Natural killer cell (primary cell): ENCODE measurements around the gene MOSPD3. TPM values are rescaled to one million over a fixed set of nuclear protein-coding genes. Genes with fewer than 3 reads are reported as not detected.

ENCODE experiments used
- ATAC-seq, 3 donors: fragments of 150-1000 bp in 2 of 3; fragments of 200-7000 bp in 1 of 3; cut with Tn5 transposase; 1 replicate in 1 of 3; 2 replicates in 2 of 3; pipeline ENCODE4 v1.10.0; 2021; ENCODE audit warnings: mild to moderate bottlenecking in 2 of 3, moderate library complexity in 2 of 3
- DNase-seq, 2 donors: peaks; one replicate each; pipeline versions ENCODE4 v3.0.0 to v3.0.0-alpha.2; 2013 to 2021; ENCODE audit warnings: mixed read lengths in 1 of 2
- H3K27ac ChIP-seq: one replicate; pipeline ENCODE4 v1.5.1; 2013; ENCODE audit warnings: mild to moderate bottlenecking, low read length
- H3K27me3 ChIP-seq: one replicate; pipeline ENCODE4 v1.6.1; 2013; ENCODE audit warnings: low read length; ENCODE audit not compliant: control insufficient read depth, insufficient read depth
- H3K36me3 ChIP-seq: one replicate; pipeline ENCODE4 v1.6.1; 2013; ENCODE audit warnings: low read length; ENCODE audit not compliant: control insufficient read depth, insufficient read depth
- H3K4me1 ChIP-seq: one replicate; pipeline ENCODE4 v1.6.1; 2013; ENCODE audit warnings: low read length; ENCODE audit not compliant: control insufficient read depth, insufficient read depth
- H3K4me3 ChIP-seq: one replicate; pipeline ENCODE4 v1.5.1; 2013; ENCODE audit warnings: low read length
- H3K9me3 ChIP-seq: one replicate; pipeline ENCODE4 v1.6.1; 2013; ENCODE audit warnings: low read length; ENCODE audit not compliant: control insufficient read depth, insufficient read depth
- H3K27ac Mint-ChIP-seq, 2 donors: one replicate each; pipeline ENCODE4 v1.8.0; 2022; ENCODE audit warnings: mild to moderate bottlenecking in 2 of 2, mixed read lengths in 2 of 2, moderate library complexity in 1 of 2
- H3K27me3 Mint-ChIP-seq, 2 donors: one replicate each; pipeline ENCODE4 v1.8.0; 2022; ENCODE audit warnings: low read depth in 2 of 2, mixed read lengths in 2 of 2
- H3K36me3 Mint-ChIP-seq: one replicate; pipeline ENCODE4 v1.8.0; 2022; ENCODE audit warnings: mixed read lengths
- H3K4me1 Mint-ChIP-seq, 2 donors: one replicate each; pipeline ENCODE4 v1.8.0; 2022; ENCODE audit warnings: mixed read lengths in 2 of 2
- H3K4me3 Mint-ChIP-seq: one replicate; pipeline ENCODE4 v1.8.0; 2022; ENCODE audit warnings: mild to moderate bottlenecking, moderate library complexity, mixed read lengths
- H3K9me3 Mint-ChIP-seq, 2 donors: one replicate each; pipeline ENCODE4 v1.8.0; 2022; ENCODE audit warnings: mixed read lengths in 2 of 2
- WGBS: methylation state at CpG from one replicate; pipeline ENCODE4 v1.1.7; 2013; ENCODE audit warnings: missing lambda C conversion rate; ENCODE audit not compliant: insufficient coverage; 5-methylcytosine and 5-hydroxymethylcytosine counted together
- intact Hi-C: fragments of 100-400 bp; cut with micrococcal nuclease; formaldehyde crosslinking; loops from one replicate; pipeline ENCODE4 v1.14.2; 2022
- total RNA-seq, 4 donors: library from RNA; stranded (reverse); fragments of 120-200 nt in 1 of 4; gene quantifications; one replicate each; pipeline versions ENCODE4 v1.2.3 to v1.2.4, GENCODE V29; 2013 to 2022
- TF ChIP-seq, protein P1 (sequence below): fragments of 200-600 bp; IDR thresholded peaks from one replicate; pipeline ENCODE4 v1.8.0; 2022; ENCODE audit warnings: antibody characterized with exemption

MOSPD3 gene
- total RNA-seq, 3 donors from 2014 or later (not counting 1 experiment from before 2014, with no cell fraction given), result 14.5 to 15.9 (median 15.5) TPM

DNA sequence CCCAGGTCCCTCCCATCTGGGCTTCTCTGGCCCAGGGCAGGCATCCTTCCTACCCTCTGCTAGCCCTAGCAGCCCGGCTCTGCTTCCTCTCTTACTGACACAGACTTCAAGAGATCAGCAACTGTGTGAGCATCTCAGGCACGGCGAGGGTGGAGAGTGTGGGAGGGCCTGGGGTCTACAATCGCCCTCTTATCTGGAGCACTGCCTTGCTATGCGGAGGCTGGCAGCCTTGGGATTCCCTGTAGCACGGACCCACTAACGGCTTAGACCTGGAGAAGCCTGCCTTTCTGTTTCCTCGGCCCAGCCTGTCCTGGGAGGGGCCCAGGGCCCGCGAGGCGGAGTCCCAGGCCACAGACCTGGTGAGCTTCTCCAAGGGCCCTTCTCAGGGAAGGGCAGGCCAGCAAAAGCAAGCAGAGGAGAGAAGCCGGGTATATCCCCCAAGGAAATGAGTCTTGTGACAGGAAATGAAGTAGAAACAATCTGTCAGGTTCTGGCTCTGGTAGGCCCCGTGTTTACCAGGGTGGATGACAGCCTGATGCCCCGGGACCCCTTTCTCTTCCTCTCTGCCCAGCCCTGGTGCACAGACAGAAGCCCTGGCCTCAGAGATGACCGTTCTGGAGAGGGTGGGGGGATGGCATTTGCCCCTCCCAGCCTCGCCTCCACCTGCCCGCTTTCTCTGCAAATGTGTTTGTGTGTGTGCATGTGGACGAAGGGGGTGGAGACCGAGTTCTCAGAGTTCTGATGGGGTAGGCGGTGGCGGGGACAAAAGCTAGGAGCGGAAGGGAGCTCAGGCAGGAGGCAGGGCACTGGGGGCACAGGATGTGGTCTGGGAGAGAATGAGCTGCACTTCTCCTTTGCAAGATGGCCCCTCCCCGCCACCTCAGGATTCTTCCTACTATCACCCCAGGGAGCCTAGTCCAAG, 28.9 kb upstream of the MOSPD3 start:
- DNase-seq, result peak; percentile 41 to 81
- H3K27ac Mint-ChIP-seq, result peak overlapping the region; percentile 89 to 92

DNA sequence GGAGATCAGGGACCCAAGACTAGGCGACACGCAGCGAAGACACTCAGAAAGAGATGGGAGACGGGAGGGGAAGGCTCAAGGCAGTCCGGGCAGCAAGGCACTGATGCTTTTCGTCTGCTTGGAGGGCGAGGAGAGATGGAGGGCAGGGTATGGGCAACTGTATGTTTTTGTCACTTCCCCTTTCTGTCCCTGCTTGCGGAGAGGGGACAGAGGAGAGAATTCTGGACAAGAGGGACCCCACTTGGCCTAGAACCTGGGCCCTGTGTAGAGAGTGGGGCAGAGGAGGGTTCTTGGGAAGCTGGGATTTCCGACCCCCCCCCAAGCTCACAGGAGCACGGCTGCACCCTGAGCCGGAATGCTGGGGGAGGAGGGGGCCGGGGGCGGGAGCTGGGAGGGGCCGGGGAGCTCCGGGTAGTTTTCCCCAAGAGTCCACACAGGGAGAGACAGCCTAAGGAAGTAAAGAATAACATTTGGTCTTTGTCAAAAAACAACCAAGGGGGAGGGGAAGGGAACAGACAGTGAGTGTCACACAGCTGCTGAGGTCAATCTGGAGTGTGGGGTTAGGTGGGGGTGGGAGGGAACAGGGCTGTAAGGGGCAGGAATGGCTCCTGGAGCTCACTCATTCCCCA, 28.2 kb upstream of the MOSPD3 start:
- intact Hi-C loops, result no loop called here
- Histone ChIP-seq H3K4me3 (peak overlapping the region; percentile 97), H3K4me1 (peaks cover 48% of the 10 kb centered on the region), H3K27ac (peak overlapping the region; percentile 92), H3K36me3 (peaks cover 32% of the 10 kb centered on the region), H3K27me3 (no peaks in the 10 kb centered on the region), H3K9me3 (no peaks in the 10 kb centered on the region)
- Mint-ChIP-seq H3K4me1 (peaks cover 19 to 34% of the 10 kb centered on the region in 2 donors), H3K36me3 (no peaks in the 10 kb centered on the region), H3K4me3 (peak overlapping the region; percentile 97), H3K27ac (peak overlapping the region; percentile 89 to 92), H3K9me3 (no peaks in the 10 kb centered on the region), H3K27me3 (peaks cover 0 to 1% of the 10 kb centered on the region in 2 donors)
- ATAC-seq, result no peak
- TF ChIP-seq, protein P1, sequence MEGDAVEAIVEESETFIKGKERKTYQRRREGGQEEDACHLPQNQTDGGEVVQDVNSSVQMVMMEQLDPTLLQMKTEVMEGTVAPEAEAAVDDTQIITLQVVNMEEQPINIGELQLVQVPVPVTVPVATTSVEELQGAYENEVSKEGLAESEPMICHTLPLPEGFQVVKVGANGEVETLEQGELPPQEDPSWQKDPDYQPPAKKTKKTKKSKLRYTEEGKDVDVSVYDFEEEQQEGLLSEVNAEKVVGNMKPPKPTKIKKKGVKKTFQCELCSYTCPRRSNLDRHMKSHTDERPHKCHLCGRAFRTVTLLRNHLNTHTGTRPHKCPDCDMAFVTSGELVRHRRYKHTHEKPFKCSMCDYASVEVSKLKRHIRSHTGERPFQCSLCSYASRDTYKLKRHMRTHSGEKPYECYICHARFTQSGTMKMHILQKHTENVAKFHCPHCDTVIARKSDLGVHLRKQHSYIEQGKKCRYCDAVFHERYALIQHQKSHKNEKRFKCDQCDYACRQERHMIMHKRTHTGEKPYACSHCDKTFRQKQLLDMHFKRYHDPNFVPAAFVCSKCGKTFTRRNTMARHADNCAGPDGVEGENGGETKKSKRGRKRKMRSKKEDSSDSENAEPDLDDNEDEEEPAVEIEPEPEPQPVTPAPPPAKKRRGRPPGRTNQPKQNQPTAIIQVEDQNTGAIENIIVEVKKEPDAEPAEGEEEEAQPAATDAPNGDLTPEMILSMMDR, result no peak
- DNase-seq, result no peak
- 1% methylated on average over 10 of the region's 15 CpGs for WGBS

More for the DNA sequence above, 28.9 kb upstream of the MOSPD3 start:
- Mint-ChIP-seq H3K4me1 (peaks cover 19 to 34% of the 10 kb centered on the region in 2 donors), H3K4me3 (peak overlapping the region; percentile 97), H3K9me3 (no peaks in the 10 kb centered on the region), H3K27me3 (no peaks in the 10 kb centered on the region), H3K36me3 (no peaks in the 10 kb centered on the region)
- WGBS, result 4% methylated on average over 22 of the region's 23 CpGs
- Histone ChIP-seq H3K9me3 (no peaks in the 10 kb centered on the region), H3K4me3 (peak overlapping the region; percentile 97), H3K4me1 (peaks cover 48% of the 10 kb centered on the region), H3K27me3 (no peaks in the 10 kb centered on the region), H3K36me3 (peaks cover 39% of the 10 kb centered on the region), H3K27ac (peak overlapping the region; percentile 92)
- TF ChIP-seq, protein P1, result no peak
- intact Hi-C loops, result no loop called here
- ATAC-seq, result peak in 2 of 3 donors; percentile 2 to 3

DNA sequence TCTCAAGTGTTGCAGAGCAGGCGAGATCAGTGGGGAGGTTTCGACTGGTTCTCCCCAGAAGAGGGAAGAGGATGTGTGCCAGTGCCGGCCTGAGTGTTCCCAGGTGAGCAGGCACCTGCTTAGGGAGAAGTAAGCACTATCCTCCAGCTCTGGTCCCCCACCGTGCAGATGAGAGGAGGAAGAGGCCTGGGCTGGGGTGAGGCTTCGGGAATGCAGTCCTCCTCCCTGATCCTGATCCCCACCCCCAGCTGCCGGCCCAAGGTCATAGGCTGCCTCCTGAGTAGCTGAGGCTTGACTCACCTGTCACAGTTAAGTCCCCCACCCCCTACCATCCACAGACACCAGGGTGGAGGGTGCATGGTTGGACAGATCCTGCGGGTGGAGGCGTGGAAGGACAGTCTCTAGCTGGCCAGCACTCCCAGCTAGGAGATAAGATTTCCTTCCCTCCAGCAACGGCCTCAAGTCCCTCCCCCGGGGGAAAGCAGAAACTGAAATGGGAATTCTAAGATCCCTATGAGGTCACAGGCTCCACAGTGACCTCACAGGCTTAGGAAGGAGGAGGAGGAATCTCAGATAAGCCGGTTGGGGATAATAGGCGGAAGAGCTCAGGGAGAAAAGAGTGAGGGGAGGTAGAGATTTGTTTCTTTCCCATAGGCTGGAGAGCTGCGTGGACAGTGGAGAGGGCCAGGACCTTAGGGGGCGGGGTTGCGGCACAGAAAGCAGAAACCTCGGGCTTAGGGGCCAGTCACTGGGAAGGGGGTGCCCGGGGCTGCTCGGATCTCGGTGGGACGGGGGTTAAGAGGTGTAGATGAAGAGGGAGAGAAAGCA, 27.4 kb upstream of the MOSPD3 start:
- TF ChIP-seq, protein P1, result no peak
- peak in 1 of 2 donors; percentile 41 for DNase-seq
- intact Hi-C loops, result loop anchor here (5.0 kb wide), 1 partner anchor 38 kb away; no protein-coding TSS in a partner anchor
- no peaks in the 10 kb centered on the region for H3K9me3 Mint-ChIP-seq
- Histone ChIP-seq H3K27ac (peak overlapping the region; percentile 92), H3K4me1 (peaks cover 48% of the 10 kb centered on the region), H3K36me3 (peaks cover 27% of the 10 kb centered on the region), H3K27me3 (peaks cover 2% of the 10 kb centered on the region), H3K4me3 (peak overlapping the region; percentile 97), H3K9me3 (no peaks in the 10 kb centered on the region)
- H3K4me3 Mint-ChIP-seq, result peak overlapping the region; percentile 97
- H3K27me3 Mint-ChIP-seq, result peaks cover 0 to 7% of the 10 kb centered on the region in 2 donors
- H3K27ac Mint-ChIP-seq, result peak overlapping the region; percentile 89 to 92
- ATAC-seq, result no peak
- peaks cover 19 to 34% of the 10 kb centered on the region in 2 donors for H3K4me1 Mint-ChIP-seq
- no peaks in the 10 kb centered on the region for H3K36me3 Mint-ChIP-seq
- WGBS, result 1% methylated on average over 18 of the region's 20 CpGs
